Erythroblast (primary cell): ENCODE results near the gene BHLHE41.

Experiments used
- GATA1 ChIP-seq: IDR thresholded peaks from 2 replicates; pipeline ENCODE4 v1.6.1; 2011; ENCODE audit warnings: low read depth, mild to moderate bottlenecking, control low read depth, low read length, moderate library complexity
- POLR2A ChIP-seq: IDR thresholded peaks from 2 replicates; pipeline ENCODE4 v1.6.1; 2011; ENCODE audit warnings: mild to moderate bottlenecking, low read length

DNA sequence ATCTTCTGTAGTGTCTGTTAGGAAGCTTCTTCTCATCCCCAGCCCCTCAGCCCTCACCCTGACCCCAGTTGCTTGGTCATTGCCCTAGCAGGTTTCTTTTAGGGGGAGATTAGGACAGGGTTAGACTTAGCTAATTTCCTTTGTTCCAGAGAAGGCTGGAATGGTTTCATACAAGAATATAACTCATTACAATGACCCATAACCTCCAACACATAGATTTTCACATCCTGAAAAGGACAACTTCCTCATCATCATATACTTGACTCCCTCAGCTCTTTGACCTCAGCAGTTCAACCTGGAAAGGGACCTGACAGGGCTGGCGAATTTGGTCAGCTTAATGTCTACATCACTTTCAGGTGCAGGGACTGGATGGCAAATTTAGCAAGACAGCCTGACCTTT is 8.0 kb upstream of the BHLHE41 start:
- no peak for TF ChIP-seq POLR2A
- TF ChIP-seq GATA1: no peak
